Astrocyte (in vitro differentiated cells and primary cell): Measurements from ENCODE around the gene PWP1. TPM values are rescaled to one million over a fixed set of nuclear protein-coding genes. Genes with fewer than 3 reads are reported as not detected.

ENCODE experiments used
- DNase-seq: peaks from one replicate; pipeline ENCODE4 v3.0.0-alpha.2; 2010; ENCODE audit warnings: low read depth
- FAIRE-seq: peaks from 2 replicates; lab custom pipeline; 2011; peaks lifted over from hg19 to GRCh38; lab: Jason Lieb, UNC
- H2AFZ ChIP-seq: 2 replicates; pipeline ENCODE4 v1.6.0; 2012; ENCODE audit warnings: low read depth, low read length, inconsistent platforms
- H3K27ac ChIP-seq: 2 replicates; pipeline ENCODE4 v1.5.1; 2011; ENCODE audit warnings: low read depth, low read length, inconsistent platforms
- H3K27me3 ChIP-seq: 2 replicates; pipeline ENCODE4 v1.6.0; 2011; ENCODE audit warnings: low read length, inconsistent platforms; ENCODE audit not compliant: insufficient read depth
- H3K36me3 ChIP-seq: 2 replicates; pipeline ENCODE4 v1.5.1; 2011; ENCODE audit warnings: low read length, inconsistent platforms; ENCODE audit not compliant: insufficient read depth
- H3K4me1 ChIP-seq: 2 replicates; pipeline ENCODE4 v1.5.1; 2011; ENCODE audit warnings: low read length, inconsistent platforms; ENCODE audit not compliant: insufficient read depth
- H3K4me2 ChIP-seq: 2 replicates; pipeline ENCODE4 v1.6.0; 2012; ENCODE audit warnings: low read length, inconsistent platforms
- H3K4me3 ChIP-seq: 2 replicates; pipeline ENCODE4 v1.5.1; 2011; ENCODE audit warnings: low read depth, mild to moderate bottlenecking, low read length, inconsistent platforms; ENCODE audit not compliant: insufficient read depth
- H3K79me2 ChIP-seq: 2 replicates; pipeline ENCODE4 v1.6.0; 2012; ENCODE audit warnings: mild to moderate bottlenecking, low read length, inconsistent platforms; ENCODE audit not compliant: insufficient read depth
- H3K9ac ChIP-seq: 2 replicates; pipeline ENCODE4 v1.6.0; 2012; ENCODE audit warnings: mild to moderate bottlenecking, low read length, inconsistent platforms
- H3K9me3 ChIP-seq: 2 replicates; pipeline ENCODE4 v1.5.1; 2012; ENCODE audit warnings: low read depth, mild to moderate bottlenecking, low read length, inconsistent platforms; ENCODE audit not compliant: insufficient read depth
- H4K20me1 ChIP-seq: 2 replicates; pipeline ENCODE4 v1.6.0; 2012; ENCODE audit warnings: low read length, inconsistent platforms; ENCODE audit not compliant: insufficient read depth
- H3K27ac Mint-ChIP-seq: one replicate; pipeline ENCODE4 v1.8.0; 2021; ENCODE audit warnings: mild to moderate bottlenecking, mixed read lengths; ENCODE audit not compliant: unreplicated experiment
- H3K27me3 Mint-ChIP-seq: one replicate; pipeline ENCODE4 v1.8.0; 2021; ENCODE audit warnings: low read depth, mixed read lengths; ENCODE audit not compliant: unreplicated experiment
- H3K36me3 Mint-ChIP-seq: one replicate; pipeline ENCODE4 v1.8.0; 2021; ENCODE audit warnings: low read depth, mixed read lengths; ENCODE audit not compliant: unreplicated experiment
- H3K4me1 Mint-ChIP-seq: one replicate; pipeline ENCODE4 v1.8.0; 2021; ENCODE audit warnings: low read depth, mixed read lengths; ENCODE audit not compliant: unreplicated experiment
- H3K4me3 Mint-ChIP-seq: one replicate; pipeline ENCODE4 v1.8.0; 2021; ENCODE audit warnings: mild to moderate bottlenecking, moderate library complexity, mixed read lengths; ENCODE audit not compliant: unreplicated experiment
- H3K9me3 Mint-ChIP-seq: one replicate; pipeline ENCODE4 v1.8.0; 2021; ENCODE audit warnings: mild to moderate bottlenecking, mixed read lengths; ENCODE audit not compliant: unreplicated experiment
- CTCF ChIP-seq: IDR thresholded peaks from 2 replicates; pipeline ENCODE4 v1.5.1; 2011; ENCODE audit warnings: low read depth, mild to moderate bottlenecking, inconsistent platforms, low read length, moderate library complexity; ENCODE audit not compliant: insufficient read depth
- EZH2 ChIP-seq: IDR thresholded peaks from 2 replicates; pipeline ENCODE4 v1.6.1; 2012; ENCODE audit warnings: mild to moderate bottlenecking, low read length, inconsistent platforms; ENCODE audit not compliant: insufficient read depth
- total RNA-seq: library from RNA; stranded (reverse); gene quantifications from 2 replicates; pipeline ENCODE4 v1.2.1, GENCODE V29; 2021

Gene PWP1
- total RNA-seq, 1 donor from 2014 or later = 67.2 TPM

- no peak overlapping the region for H3K4me3 Mint-ChIP-seq
- peaks cover 6% of the 10 kb centered on the region for H3K27me3 Mint-ChIP-seq
- Histone ChIP-seq H4K20me1 (no peaks in the 10 kb centered on the region), H3K4me2 (peak overlapping the region; percentile 32), H3K9me3 (no peaks in the 10 kb centered on the region), H3K36me3 (no peaks in the 10 kb centered on the region), H3K4me1 (no peaks in the 10 kb centered on the region), H3K79me2 (no peaks in the 10 kb centered on the region), H3K9ac (no peak overlapping the region), H3K4me3 (no peak overlapping the region), H3K27ac (no peak overlapping the region), H3K27me3 (no peaks in the 10 kb centered on the region), H2AFZ (peak overlapping the region; percentile 26)
- TF ChIP-seq CTCF (no peak), EZH2 (no peak)
- H3K36me3 Mint-ChIP-seq = peaks cover 1% of the 10 kb centered on the region
- FAIRE-seq = no peak
- no peaks in the 10 kb centered on the region for H3K4me1 Mint-ChIP-seq
- no peak overlapping the region for H3K27ac Mint-ChIP-seq
- DNase-seq = no peak
- peaks cover 1% of the 10 kb centered on the region for H3K9me3 Mint-ChIP-seq
These were observed 39.8 kb upstream of the PWP1 start for GRCh38 chr12:107645630-107646333.

GRCh38 chr12:107646436-107646835, 39.2 kb upstream of the PWP1 start:
- Histone ChIP-seq H3K36me3 (no peaks in the 10 kb centered on the region), H4K20me1 (no peaks in the 10 kb centered on the region), H3K4me2 (no peak overlapping the region), H3K4me1 (no peaks in the 10 kb centered on the region), H3K9ac (no peak overlapping the region), H3K27ac (no peak overlapping the region), H3K4me3 (no peak overlapping the region), H3K27me3 (no peaks in the 10 kb centered on the region), H3K9me3 (no peaks in the 10 kb centered on the region), H3K79me2 (no peaks in the 10 kb centered on the region), H2AFZ (no peak overlapping the region)
- no peaks in the 10 kb centered on the region for H3K9me3 Mint-ChIP-seq
- DNase-seq = no peak
- H3K36me3 Mint-ChIP-seq = no peaks in the 10 kb centered on the region
- no peaks in the 10 kb centered on the region for H3K4me1 Mint-ChIP-seq
- H3K27me3 Mint-ChIP-seq = peaks cover 3% of the 10 kb centered on the region
- no peak for TF ChIP-seq EZH2
- TF ChIP-seq CTCF = no peak
- H3K4me3 Mint-ChIP-seq = no peak overlapping the region
- H3K27ac Mint-ChIP-seq = no peak overlapping the region
- FAIRE-seq = no peak

GRCh38 chr12:107649661-107650061, 35.9 kb upstream of the PWP1 start:
- Mint-ChIP-seq H3K27me3 (peaks cover 3% of the 10 kb centered on the region), H3K4me1 (no peaks in the 10 kb centered on the region), H3K4me3 (no peak overlapping the region), H3K27ac (no peak overlapping the region), H3K36me3 (no peaks in the 10 kb centered on the region), H3K9me3 (no peaks in the 10 kb centered on the region)
- Histone ChIP-seq H3K4me1 (no peaks in the 10 kb centered on the region), H3K27me3 (no peaks in the 10 kb centered on the region), H4K20me1 (no peaks in the 10 kb centered on the region), H3K79me2 (no peaks in the 10 kb centered on the region), H3K9me3 (no peaks in the 10 kb centered on the region), H3K9ac (no peak overlapping the region), H3K4me3 (no peak overlapping the region), H3K27ac (no peak overlapping the region), H3K36me3 (no peaks in the 10 kb centered on the region), H3K4me2 (no peak overlapping the region), H2AFZ (no peak overlapping the region)
- no peak for FAIRE-seq
- no peak for TF ChIP-seq CTCF
- TF ChIP-seq EZH2 = no peak
- no peak for DNase-seq
